Transverse colon (tissue), 4 donors: ENCODE results near the gene UTRN.

Source experiments
- CTCF ChIP-seq, 5 experiments: fragments of 200-600 bp in 3 of 5; fragments of 450-650 bp in 2 of 5; sonication (generic) in 3 of 5; IDR thresholded peaks; 1 replicate in 2 of 5; 2 replicates in 3 of 5; pipeline ENCODE4 v1.5.1; 2016 to 2017; ENCODE audit warnings: antibody characterized with exemption in 5 of 5, inconsistent platforms in 3 of 5, mild to moderate bottlenecking in 2 of 5, moderate library complexity in 1 of 5
- EP300 ChIP-seq: sonication (generic); formaldehyde crosslinking; IDR thresholded peaks from one replicate; pipeline ENCODE4 v1.6.1; 2017; ENCODE audit warnings: antibody characterized with exemption, low read depth
- POLR2A ChIP-seq: fragments of 450-650 bp; IDR thresholded peaks from one replicate; pipeline ENCODE4 v1.6.1; 2016; ENCODE audit warnings: antibody characterized with exemption, mild to moderate bottlenecking, moderate library complexity
- POLR2AphosphoS5 ChIP-seq, 3 donors: sonication (generic); formaldehyde crosslinking; IDR thresholded peaks; one replicate each; pipeline ENCODE4 v1.6.1; 2016; ENCODE audit warnings: antibody characterized with exemption in 3 of 3

GRCh38 chr6:144330017-144330987, 45.2 kb downstream of the UTRN start:
- TF ChIP-seq POLR2AphosphoS5 (IDR thresholded peaks at IDR 0.05) = peak in 1 of 3 donors; percentile 16
- TF ChIP-seq CTCF (IDR thresholded peaks at IDR 0.05) = no peak
- TF ChIP-seq EP300 = no peak
- TF ChIP-seq POLR2A = no peak
